Measurements from ENCODE around the gene TMEM11. TPM values are rescaled to one million over a fixed set of nuclear protein-coding genes. Genes with fewer than 3 reads are reported as not detected.
A peak's percentile ranks its signal among the peaks of the same experiment; 100 is the strongest.
"Not testable (repeated sequence)": the region's sequence is repeated elsewhere in the genome, so short reads cannot be mapped to it uniquely, and the experiment has no call there.

TMEM11 gene
- polyA plus RNA-seq, 1 experiment, result 69.5 TPM

GRCh38 chr17:21228845-21229244 is 14.9 kb upstream of the TMEM11 start:
- H3K27me3 ChIP-seq (ENCODE audit: control insufficient read depth, insufficient read depth, low read length), result no peaks in the 10 kb centered on the region
- CTCF ChIA-PET, result no interaction called here
- POLR2A ChIA-PET, result no interaction called here
- TF ChIP-seq CTCF (IDR thresholded peaks at IDR 0.05; ENCODE audit: insufficient read depth, low read depth, low read length), result no peak
- DNase-seq (ENCODE audit: low read depth), result no peak
- H3K4me3 ChIP-seq (ENCODE audit: low read depth, low read length), result no peak overlapping the region
- no peaks in the 10 kb centered on the region for H3K36me3 ChIP-seq (ENCODE audit: control insufficient read depth, insufficient read depth, low read length)

GRCh38 chr17:21228111-21228510 is 14.2 kb upstream of the TMEM11 start:
- ChIA-PET CTCF (interaction anchor here (1.7 kb wide), 1 partner anchor 11 kb away, joined by 4 read pairs; no protein-coding TSS in a partner anchor), POLR2A (no interaction called here)
- TF ChIP-seq CTCF (IDR thresholded peaks at IDR 0.05; ENCODE audit: insufficient read depth, low read depth, low read length), result no peak
- Histone ChIP-seq H3K4me3 (ENCODE audit: low read depth, low read length) (no peak overlapping the region), H3K27me3 (ENCODE audit: control insufficient read depth, insufficient read depth, low read length) (no peaks in the 10 kb centered on the region), H3K36me3 (ENCODE audit: control insufficient read depth, insufficient read depth, low read length) (no peaks in the 10 kb centered on the region; the same call in none of the 2 replicates)
- no peak for DNase-seq (ENCODE audit: low read depth)

GRCh38 chr17:21227277-21227676 is 13.3 kb upstream of the TMEM11 start:
- CTCF ChIA-PET, result interaction anchor here (1.7 kb wide), 1 partner anchor 12 kb away, joined by 4 read pairs; no protein-coding TSS in a partner anchor
- DNase-seq (ENCODE audit: low read depth); POLR2A ChIA-PET; H3K4me3 ChIP-seq (ENCODE audit: low read depth, low read length); H3K27me3 ChIP-seq (ENCODE audit: control insufficient read depth, insufficient read depth, low read length); H3K36me3 ChIP-seq (ENCODE audit: control insufficient read depth, insufficient read depth, low read length): not testable (repeated sequence)

GRCh38 chr17:21223086-21223485 is 9.1 kb upstream of the TMEM11 start:
- H3K27me3 ChIP-seq (ENCODE audit: control insufficient read depth, insufficient read depth, low read length), result no peaks in the 10 kb centered on the region
- CTCF ChIA-PET, result no interaction called here
- H3K4me3 ChIP-seq (ENCODE audit: low read depth, low read length), result no peak overlapping the region
- no peak for TF ChIP-seq CTCF (IDR thresholded peaks at IDR 0.05; ENCODE audit: insufficient read depth, low read depth, low read length)
- H3K36me3 ChIP-seq (ENCODE audit: control insufficient read depth, insufficient read depth, low read length), result peaks cover 2% of the 10 kb centered on the region
- POLR2A ChIA-PET, result no interaction called here
- no peak for DNase-seq (ENCODE audit: low read depth)

- POLR2A ChIA-PET, result no interaction called here
- DNase-seq (ENCODE audit: low read depth), result no peak
- Histone ChIP-seq H3K36me3 (ENCODE audit: control insufficient read depth, insufficient read depth, low read length) (peaks cover 2% of the 10 kb centered on the region), H3K4me3 (ENCODE audit: low read depth, low read length) (no peak overlapping the region), H3K27me3 (ENCODE audit: control insufficient read depth, insufficient read depth, low read length) (no peaks in the 10 kb centered on the region)
- CTCF ChIA-PET, result no interaction called here
- no peak for TF ChIP-seq CTCF (IDR thresholded peaks at IDR 0.05; ENCODE audit: insufficient read depth, low read depth, low read length)
These were observed 4.9 kb upstream of the TMEM11 start for GRCh38 chr17:21218831-21219380.

- DNase-seq (ENCODE audit: low read depth), result no peak
- CTCF ChIA-PET, result interaction anchor here (0.8 to 1.2 kb wide), 2 partner anchors 67 to 68 kb away, joined by 4 to 6 read pairs; no protein-coding TSS in a partner anchor
- Histone ChIP-seq H3K36me3 (ENCODE audit: control insufficient read depth, insufficient read depth, low read length) (peaks cover 2% of the 10 kb centered on the region), H3K4me3 (ENCODE audit: low read depth, low read length) (no peak overlapping the region), H3K27me3 (ENCODE audit: control insufficient read depth, insufficient read depth, low read length) (no peaks in the 10 kb centered on the region)
- POLR2A ChIA-PET, result no interaction called here
- peak; percentile 7; the same call in 1 of the 2 replicates for TF ChIP-seq CTCF (IDR thresholded peaks at IDR 0.05; ENCODE audit: insufficient read depth, low read depth, low read length)
These were observed 4.1 kb upstream of the TMEM11 start for GRCh38 chr17:21218101-21218500.

Measured in BJ (cell line).